Measurements from ENCODE around the gene RFPL2.
"Not testable (repeated sequence)": the region's sequence is repeated elsewhere in the genome, so short reads cannot be mapped to it uniquely, and the experiment has no call there.

The RFPL2 gene

GRCh38 chr22:32205974-32206773 is 1.3 kb upstream of the RFPL2 start:
- no peak for DNase-seq (ENCODE audit: low read depth in 2 of 2)

GRCh38 chr22:32204040-32204855 is 625 bp downstream of the RFPL2 start:
- no peak for DNase-seq (ENCODE audit: low read depth in 2 of 2)

GRCh38 chr22:32203181-32204039 is 1.5 kb downstream of the RFPL2 start:
- no peak for DNase-seq (ENCODE audit: low read depth in 2 of 2)

GRCh38 chr22:32202539-32203180 is 2.2 kb downstream of the RFPL2 start:
- DNase-seq (ENCODE audit: low read depth in 2 of 2), result no peak

- no peak for DNase-seq (ENCODE audit: low read depth in 2 of 2)
These were observed 2.7 kb downstream of the RFPL2 start for GRCh38 chr22:32202161-32202538.

GRCh38 chr22:32200752-32201151 is 4.1 kb downstream of the RFPL2 start:
- DNase-seq (ENCODE audit: low read depth in 2 of 2), result no peak

- DNase-seq (ENCODE audit: low read depth in 2 of 2), result no peak
These were observed 4.9 kb downstream of the RFPL2 start for GRCh38 chr22:32199961-32200360.

GRCh38 chr22:32199341-32199740 is 5.5 kb downstream of the RFPL2 start:
- DNase-seq (ENCODE audit: low read depth in 2 of 2), result no peak

GRCh38 chr22:32197553-32198226 is 7.2 kb downstream of the RFPL2 start:
- DNase-seq (ENCODE audit: low read depth in 2 of 2), result not testable (repeated sequence)

GRCh38 chr22:32195900-32196299 is 9.0 kb downstream of the RFPL2 start:
- not testable (repeated sequence) for DNase-seq (ENCODE audit: low read depth in 2 of 2)

GRCh38 chr22:32193346-32193745 is 11.5 kb downstream of the RFPL2 start:
- DNase-seq (ENCODE audit: low read depth in 2 of 2), result not testable (repeated sequence)

GRCh38 chr22:32191021-32191420 is 13.9 kb downstream of the RFPL2 start:
- not testable (repeated sequence) for DNase-seq (ENCODE audit: low read depth in 2 of 2)

GRCh38 chr22:32185821-32186220 is 19.1 kb downstream of the RFPL2 start:
- DNase-seq (ENCODE audit: low read depth in 2 of 2), result no peak

GRCh38 chr22:32183625-32184024 is 21.2 kb downstream of the RFPL2 start:
- no peak for DNase-seq (ENCODE audit: low read depth in 2 of 2)

GRCh38 chr22:32181043-32181442 is 23.8 kb downstream of the RFPL2 start:
- DNase-seq (ENCODE audit: low read depth in 2 of 2), result no peak

GRCh38 chr22:32177221-32177765 is 27.6 kb downstream of the RFPL2 start:
- no peak for DNase-seq (ENCODE audit: low read depth in 2 of 2)

- DNase-seq (ENCODE audit: low read depth in 2 of 2), result no peak
These were observed 28.9 kb downstream of the RFPL2 start for GRCh38 chr22:32175683-32176644.

GRCh38 chr22:32175115-32175514 is 29.8 kb downstream of the RFPL2 start:
- DNase-seq (ENCODE audit: low read depth in 2 of 2), result no peak

- DNase-seq (ENCODE audit: low read depth in 2 of 2), result no peak
These were observed 39.2 kb downstream of the RFPL2 start for GRCh38 chr22:32165681-32166080.
